Keratinocyte (primary cell): ENCODE results near the gene RIMS1. TPM values are rescaled to one million over a fixed set of nuclear protein-coding genes. Genes with fewer than 3 reads are reported as not detected.

ENCODE experiments used
- DNase-seq: peaks from one replicate; pipeline ENCODE4 v3.0.0-alpha.2; 2011; ENCODE audit warnings: low read depth, missing footprints, low spot score
- FAIRE-seq: peaks from 2 replicates; lab custom pipeline; 2011; peaks lifted over from hg19 to GRCh38; lab: Jason Lieb, UNC
- H2AFZ ChIP-seq: 2 replicates; pipeline ENCODE4 v1.6.0; 2012; ENCODE audit warnings: low read length, control low read depth, inconsistent platforms; ENCODE audit not compliant: control insufficient read depth
- H3K27ac ChIP-seq: 2 replicates; pipeline ENCODE4 v1.5.1; 2011; ENCODE audit warnings: low read length; ENCODE audit not compliant: control insufficient read depth, insufficient read depth
- H3K27me3 ChIP-seq: 3 replicates; pipeline ENCODE4 v1.6.0; 2011; ENCODE audit warnings: low read length; ENCODE audit not compliant: control insufficient read depth, insufficient read depth; ENCODE audit errors: extremely low read depth
- H3K36me3 ChIP-seq, 2 experiments: 2 replicates in 1 of 2; 3 replicates in 1 of 2; pipeline ENCODE4 v1.5.1; 2011; ENCODE audit warnings: low read length in 2 of 2, mild to moderate bottlenecking in 1 of 2; ENCODE audit not compliant: control insufficient read depth in 2 of 2, insufficient read depth in 2 of 2; ENCODE audit errors: extremely low read depth in 1 of 2
- H3K4me1 ChIP-seq: 3 replicates; pipeline ENCODE4 v1.5.1; 2011; ENCODE audit warnings: low read length; ENCODE audit not compliant: control insufficient read depth, insufficient read depth; ENCODE audit errors: extremely low read depth
- H3K4me2 ChIP-seq: 3 replicates; pipeline ENCODE4 v1.6.0; 2011; ENCODE audit warnings: low read depth, low read length; ENCODE audit not compliant: control insufficient read depth, insufficient read depth; ENCODE audit errors: extremely low read depth
- H3K4me3 ChIP-seq, 3 experiments: fragments of 200-600 bp in 1 of 3; sonication (generic) in 1 of 3; 2 replicates in 2 of 3; 3 replicates in 1 of 3; pipeline ENCODE4 v1.5.1; 2011 to 2016; ENCODE audit warnings: low read length in 3 of 3, mild to moderate bottlenecking in 3 of 3, control low read depth in 2 of 3, inconsistent platforms in 1 of 3, low read depth in 1 of 3, mixed read lengths in 1 of 3, mixed run types in 1 of 3, moderate library complexity in 1 of 3; ENCODE audit not compliant: control insufficient read depth in 2 of 3, insufficient read depth in 2 of 3; ENCODE audit errors: extremely low read depth in 1 of 3
- H3K79me2 ChIP-seq: 2 replicates; pipeline ENCODE4 v1.6.0; 2012; ENCODE audit warnings: low read length; ENCODE audit not compliant: control insufficient read depth, insufficient read depth
- H3K9ac ChIP-seq: 3 replicates; pipeline ENCODE4 v1.6.0; 2011; ENCODE audit warnings: low read length; ENCODE audit not compliant: control insufficient read depth, insufficient read depth; ENCODE audit errors: extremely low read depth
- H3K9me1 ChIP-seq: 3 replicates; pipeline ENCODE4 v1.6.0; 2011; ENCODE audit warnings: low read length; ENCODE audit not compliant: control insufficient read depth, insufficient read depth; ENCODE audit errors: extremely low read depth
- H3K9me3 ChIP-seq: 2 replicates; pipeline ENCODE4 v1.5.1; 2012; ENCODE audit warnings: low read depth, low read length; ENCODE audit not compliant: control insufficient read depth
- H4K20me1 ChIP-seq: 3 replicates; pipeline ENCODE4 v1.6.0; 2011; ENCODE audit warnings: low read length; ENCODE audit not compliant: control insufficient read depth, insufficient read depth; ENCODE audit errors: extremely low read depth
- EZH2 ChIP-seq: IDR thresholded peaks from one replicate; pipeline ENCODE4 v1.6.1; 2012; ENCODE audit warnings: inconsistent platforms, mild to moderate bottlenecking, low read length, moderate library complexity
- dilution Hi-C: fragments of 300-500 bp; cut with MboI; formaldehyde crosslinking; loops from one replicate; pipeline ENCODE4 v1.7.0; 2020; ENCODE audit warnings: low sequenced_read_pairs; ENCODE audit not compliant: extremely low pct_ligation_motif_present
- polyA plus RNA-seq, 5 experiments: library from polyadenylated mRNA; depleted of rRNA in 3 of 5; stranded (reverse) in 3 of 5; stranded (forward) in 1 of 5; unstranded in 1 of 5; fragments of >200 nt; gene quantifications; 1 replicate in 1 of 5; 2 replicates in 3 of 5; 3 replicates in 1 of 5; pipeline versions ENCODE4 v1.2.1 to v1.2.3, GENCODE V29; 2011 to 2012; ENCODE audit warnings: missing spikeins in 2 of 5, low read depth in 1 of 5, low replicate concordance in 1 of 5
- TF ChIP-seq, protein P1 (sequence below), 3 experiments: IDR thresholded peaks in 1 of 3; conservative IDR thresholded peaks in 1 of 3; optimal IDR thresholded peaks in 1 of 3; 2 replicates in 2 of 3; 3 replicates in 1 of 3; pipeline versions ENCODE3 to v1.5.1; 2011; ENCODE audit warnings: low read length in 3 of 3, mild to moderate bottlenecking in 3 of 3, moderate library complexity in 2 of 3, control low read depth in 1 of 3, inconsistent platforms in 1 of 3; ENCODE audit not compliant: insufficient read depth in 2 of 3; ENCODE audit errors: extremely low read depth in 1 of 3

Gene RIMS1
- polyA plus RNA-seq, 1 donor (not counting 4 experiments of a cell fraction or from before 2014, with no cell fraction given) = not detected

GRCh38 chr6:72140795-72141194 lies 254.4 kb downstream of the RIMS1 start:
- H4K20me1 ChIP-seq = no peaks in the 10 kb centered on the region
- H3K4me1 ChIP-seq = no peaks in the 10 kb centered on the region
- DNase-seq (no peak), FAIRE-seq (no peak)
- no peak overlapping the region for H3K9ac ChIP-seq
- no peak overlapping the region for H3K4me3 ChIP-seq
- H2AFZ ChIP-seq = no peak overlapping the region
- H3K4me2 ChIP-seq = no peak overlapping the region
- TF ChIP-seq, protein P1, sequence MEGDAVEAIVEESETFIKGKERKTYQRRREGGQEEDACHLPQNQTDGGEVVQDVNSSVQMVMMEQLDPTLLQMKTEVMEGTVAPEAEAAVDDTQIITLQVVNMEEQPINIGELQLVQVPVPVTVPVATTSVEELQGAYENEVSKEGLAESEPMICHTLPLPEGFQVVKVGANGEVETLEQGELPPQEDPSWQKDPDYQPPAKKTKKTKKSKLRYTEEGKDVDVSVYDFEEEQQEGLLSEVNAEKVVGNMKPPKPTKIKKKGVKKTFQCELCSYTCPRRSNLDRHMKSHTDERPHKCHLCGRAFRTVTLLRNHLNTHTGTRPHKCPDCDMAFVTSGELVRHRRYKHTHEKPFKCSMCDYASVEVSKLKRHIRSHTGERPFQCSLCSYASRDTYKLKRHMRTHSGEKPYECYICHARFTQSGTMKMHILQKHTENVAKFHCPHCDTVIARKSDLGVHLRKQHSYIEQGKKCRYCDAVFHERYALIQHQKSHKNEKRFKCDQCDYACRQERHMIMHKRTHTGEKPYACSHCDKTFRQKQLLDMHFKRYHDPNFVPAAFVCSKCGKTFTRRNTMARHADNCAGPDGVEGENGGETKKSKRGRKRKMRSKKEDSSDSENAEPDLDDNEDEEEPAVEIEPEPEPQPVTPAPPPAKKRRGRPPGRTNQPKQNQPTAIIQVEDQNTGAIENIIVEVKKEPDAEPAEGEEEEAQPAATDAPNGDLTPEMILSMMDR (optimal IDR thresholded peaks at IDR 0.05 in 1 of 3, IDR thresholded peaks at IDR 0.05 in 1 of 3, conservative IDR thresholded peaks at IDR 0.05 in 1 of 3; ENCODE audit: extremely low read depth in 1 of 3, insufficient read depth in 2 of 3, low read length in 3 of 3) = peak in 2 of 3 experiments; percentile 3 to 11
- TF ChIP-seq EZH2 = no peak
- H3K36me3 ChIP-seq = no peaks in the 10 kb centered on the region
- no peaks in the 10 kb centered on the region for H3K9me1 ChIP-seq
- H3K79me2 ChIP-seq = no peaks in the 10 kb centered on the region
- no peaks in the 10 kb centered on the region for H3K27me3 ChIP-seq
- no peak overlapping the region for H3K27ac ChIP-seq
- dilution Hi-C loops = no loop called here
- H3K9me3 ChIP-seq = no peaks in the 10 kb centered on the region

- H3K4me1 ChIP-seq = peaks cover 6% of the 10 kb centered on the region
- no peak overlapping the region for H3K4me2 ChIP-seq
- H3K36me3 ChIP-seq = no peaks in the 10 kb centered on the region
- no peaks in the 10 kb centered on the region for H3K27me3 ChIP-seq
- no peaks in the 10 kb centered on the region for H4K20me1 ChIP-seq
- no peaks in the 10 kb centered on the region for H3K79me2 ChIP-seq
- TF ChIP-seq, protein P1 (optimal IDR thresholded peaks at IDR 0.05 in 1 of 3, IDR thresholded peaks at IDR 0.05 in 1 of 3, conservative IDR thresholded peaks at IDR 0.05 in 1 of 3; ENCODE audit: extremely low read depth in 1 of 3, insufficient read depth in 2 of 3, low read length in 3 of 3) = no peak
- no peak for TF ChIP-seq EZH2
- H2AFZ ChIP-seq = no peak overlapping the region
- no peak overlapping the region for H3K9ac ChIP-seq
- dilution Hi-C loops = no loop called here
- DNase-seq = peak; percentile 25
- H3K27ac ChIP-seq = no peak overlapping the region
- H3K9me1 ChIP-seq = no peaks in the 10 kb centered on the region
- FAIRE-seq = peak; percentile 53
- H3K4me3 ChIP-seq = no peak overlapping the region
- peaks cover 3% of the 10 kb centered on the region for H3K9me3 ChIP-seq
Observed at GRCh38 chr6:72149715-72150114, 263.4 kb downstream of the RIMS1 start.
